Measurements from ENCODE around the gene AKAIN1.

The AKAIN1 gene

GRCh38 chr18:5197032-5197434 is at the start of gene AKAIN1:
Gene AKAIN1 (minus strand): TSS chr18:5197257. CDS start chr18:5197053, 204 bp downstream.
- DNase-seq (ENCODE audit: low read depth), result peak; percentile 4

DNA sequence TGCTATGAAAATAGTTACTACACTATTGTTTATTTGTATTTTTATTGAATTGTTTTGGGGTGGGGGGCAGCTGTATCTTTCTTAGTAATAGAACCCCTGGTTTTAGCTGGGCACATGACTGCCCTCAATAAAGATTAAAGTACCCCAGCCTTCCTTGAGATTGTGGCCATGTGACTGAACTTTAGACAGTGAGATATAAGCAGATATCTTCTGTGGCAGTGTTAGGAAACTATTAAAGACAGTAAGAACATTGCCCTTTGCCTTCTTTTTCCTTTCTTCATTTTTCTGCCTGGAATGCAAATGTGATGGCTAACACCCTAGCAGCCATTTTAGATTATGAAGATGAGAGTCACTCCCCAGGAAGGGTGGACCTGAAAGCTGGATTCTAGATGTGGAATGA is 47.9 kb upstream of the AKAIN1 start:
- DNase-seq (ENCODE audit: low read depth), result no peak

DNA sequence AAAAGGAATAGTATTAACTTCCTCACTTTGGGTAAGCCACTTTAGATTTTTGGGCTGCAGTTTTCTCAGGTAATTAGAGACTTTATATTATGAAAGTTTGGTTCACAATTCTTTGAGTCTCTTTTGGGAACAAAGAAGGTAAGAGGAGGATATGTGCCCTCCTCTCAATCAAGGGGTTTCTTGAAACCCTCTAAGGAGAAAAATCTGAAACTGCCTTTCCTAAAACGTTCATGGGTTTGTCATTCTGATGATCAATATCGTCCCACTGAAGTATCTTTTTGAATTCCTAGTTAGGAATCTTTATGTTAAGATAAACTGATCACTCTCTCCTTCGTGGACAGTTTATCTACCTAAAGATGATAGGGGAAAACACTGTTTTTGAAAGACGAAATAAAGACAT is 42.4 kb upstream of the AKAIN1 start:
- DNase-seq (ENCODE audit: low read depth), result no peak

DNA sequence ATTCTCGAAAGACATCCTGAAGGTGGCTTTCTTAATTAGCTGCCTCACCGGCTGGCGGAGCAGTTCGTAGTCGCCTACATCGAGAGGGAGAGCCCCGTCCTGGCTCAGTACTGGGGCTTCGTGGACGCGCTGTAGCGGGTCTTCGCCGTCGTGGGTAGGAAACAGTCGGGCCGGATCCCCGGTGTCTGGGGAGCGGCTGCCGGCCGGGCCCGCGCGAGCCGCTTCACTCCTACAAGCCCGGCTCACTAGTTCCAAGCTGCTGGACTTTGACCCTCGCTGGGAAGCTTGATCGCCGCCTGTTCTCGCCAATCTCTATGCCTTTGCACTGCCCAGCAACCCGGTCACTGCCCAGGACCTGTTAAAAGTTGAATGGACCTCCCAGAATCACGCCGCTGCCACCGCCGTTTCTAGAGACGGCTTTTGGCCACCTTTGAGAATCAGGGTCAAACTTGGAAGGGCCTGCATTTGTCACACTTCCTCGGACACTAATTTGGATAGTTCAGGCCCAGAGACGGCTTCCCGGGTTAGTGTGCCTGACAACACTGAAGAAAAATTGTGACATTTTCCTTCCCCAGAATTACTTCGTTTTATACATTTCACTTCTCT is 41.4 kb upstream of the AKAIN1 start:
- DNase-seq (ENCODE audit: low read depth), result no peak

DNA sequence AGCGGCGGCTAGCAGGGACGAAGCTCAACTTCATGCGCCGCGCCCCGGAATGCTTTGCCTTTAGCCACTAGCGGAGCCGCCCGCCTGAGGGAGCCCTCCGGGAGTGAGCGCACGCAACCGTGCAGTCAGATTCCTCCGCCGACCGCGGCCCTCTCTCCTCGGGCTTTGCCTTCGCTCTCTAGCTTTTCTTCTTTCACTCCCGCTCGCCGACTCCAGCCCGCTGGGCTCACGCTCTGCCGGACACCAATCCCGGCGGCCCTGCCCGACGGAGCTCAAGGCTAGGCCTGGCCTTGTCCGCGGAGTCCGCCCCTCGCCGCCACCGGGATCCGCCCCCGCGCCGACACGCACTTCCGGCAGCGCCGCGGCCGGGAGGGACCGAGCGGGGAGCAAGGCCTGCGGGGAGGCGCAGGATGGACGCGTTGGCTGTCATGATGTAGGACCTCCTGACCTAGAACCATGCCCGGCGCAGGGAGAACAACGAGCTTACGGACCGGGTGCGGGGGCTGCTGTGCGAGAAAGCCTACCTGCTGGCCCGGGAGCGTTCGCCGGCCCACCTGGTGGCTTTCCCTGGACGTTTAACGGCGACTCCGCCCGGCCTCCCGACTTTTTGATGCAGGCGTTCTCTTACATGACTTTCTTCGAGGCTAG is 40.8 kb upstream of the AKAIN1 start:
- DNase-seq (ENCODE audit: low read depth), result peak; percentile 78

- DNase-seq (ENCODE audit: low read depth), result no peak
Measured at GRCh38 chr18:5237083-5237722, 40.1 kb upstream of the AKAIN1 start.

DNA sequence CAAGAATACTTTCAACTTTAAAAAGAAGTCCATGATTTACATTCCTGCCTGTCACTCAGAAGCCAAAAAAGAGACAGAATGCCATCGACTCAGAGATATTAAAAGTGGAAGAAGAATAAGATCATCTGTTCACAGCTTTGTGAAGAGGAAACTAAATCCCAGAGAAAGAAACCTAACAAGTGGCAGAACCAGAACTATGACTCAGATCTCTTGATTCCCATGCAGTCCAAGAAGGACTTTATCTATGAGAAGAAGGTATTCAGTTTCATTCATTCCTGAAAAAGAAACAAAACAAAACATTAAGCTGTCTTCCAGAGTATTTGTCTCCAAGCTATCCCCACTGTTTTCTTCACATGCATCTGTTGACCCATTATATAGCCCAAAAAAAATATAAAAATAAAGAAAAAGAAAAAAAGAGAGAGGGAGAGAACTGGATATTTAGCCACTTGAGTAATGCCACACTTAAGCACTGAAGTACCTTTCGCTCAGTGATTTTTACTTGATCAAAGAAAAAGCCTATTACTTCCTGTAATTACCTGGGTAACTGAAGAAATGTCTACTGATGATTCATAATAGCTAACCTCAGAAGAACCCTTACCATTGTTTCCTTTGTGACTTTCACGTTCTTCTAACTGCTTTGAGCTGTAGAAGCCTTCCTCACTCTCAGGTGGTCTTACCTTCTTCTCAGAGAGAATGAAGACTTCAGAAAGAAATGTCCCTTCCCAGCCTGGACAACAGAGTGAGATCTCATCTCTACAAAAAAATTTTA is 17.7 kb upstream of the AKAIN1 start:
- DNase-seq (ENCODE audit: low read depth), result no peak

- no peak for DNase-seq (ENCODE audit: low read depth)
Measured at GRCh38 chr18:5207471-5208150, 10.6 kb upstream of the AKAIN1 start.

GRCh38 chr18:5198311-5198710 is 1.3 kb upstream of the AKAIN1 start:
- no peak for DNase-seq (ENCODE audit: low read depth)

DNA sequence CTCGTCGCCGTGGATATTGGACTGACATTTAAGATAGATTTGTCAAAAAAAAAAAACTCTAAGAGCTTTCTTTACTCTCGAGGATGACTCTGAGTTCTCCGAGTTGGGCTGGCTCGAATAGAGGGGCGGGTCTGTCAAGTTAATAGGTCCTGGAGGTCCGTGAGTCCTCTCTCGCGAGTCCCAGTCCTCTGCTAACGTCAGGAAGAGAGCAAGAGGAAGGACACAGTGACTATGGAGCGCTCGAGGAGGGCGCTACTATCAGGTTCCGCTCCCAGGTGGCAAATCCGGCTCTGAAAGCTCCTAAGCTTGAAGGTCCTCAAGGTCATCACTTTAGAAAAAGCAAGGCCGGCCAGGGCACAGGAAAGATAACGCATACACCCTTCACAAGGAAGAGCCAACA is 404 bp upstream of the AKAIN1 start:
- no peak for DNase-seq (ENCODE audit: low read depth)

GRCh38 chr18:5196253-5197031 is 615 bp downstream of the AKAIN1 start:
- DNase-seq (ENCODE audit: low read depth), result no peak

DNA sequence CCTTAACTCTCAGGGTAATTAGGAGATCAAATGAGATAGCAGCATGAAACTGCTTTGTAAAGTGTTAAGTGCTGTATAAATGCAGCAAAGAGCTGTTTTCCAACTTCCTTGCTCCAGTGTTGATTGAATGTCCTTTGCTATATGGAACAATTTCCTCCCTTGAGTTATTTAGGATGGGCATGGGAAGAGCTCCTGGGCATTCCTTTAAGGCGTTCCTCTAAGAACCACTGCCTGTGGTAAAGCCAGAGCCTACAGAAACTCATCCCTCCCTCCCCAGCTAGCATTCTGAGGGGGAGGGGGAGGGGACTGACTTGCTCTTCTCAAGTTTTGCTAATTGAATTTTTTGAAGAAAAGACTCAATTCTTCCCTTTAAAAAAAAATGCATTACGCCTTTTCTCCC is 1.4 kb downstream of the AKAIN1 start:
- DNase-seq (ENCODE audit: low read depth), result no peak

- no peak for DNase-seq (ENCODE audit: low read depth)
Measured at GRCh38 chr18:5180254-5180653, 16.8 kb downstream of the AKAIN1 start.

DNA sequence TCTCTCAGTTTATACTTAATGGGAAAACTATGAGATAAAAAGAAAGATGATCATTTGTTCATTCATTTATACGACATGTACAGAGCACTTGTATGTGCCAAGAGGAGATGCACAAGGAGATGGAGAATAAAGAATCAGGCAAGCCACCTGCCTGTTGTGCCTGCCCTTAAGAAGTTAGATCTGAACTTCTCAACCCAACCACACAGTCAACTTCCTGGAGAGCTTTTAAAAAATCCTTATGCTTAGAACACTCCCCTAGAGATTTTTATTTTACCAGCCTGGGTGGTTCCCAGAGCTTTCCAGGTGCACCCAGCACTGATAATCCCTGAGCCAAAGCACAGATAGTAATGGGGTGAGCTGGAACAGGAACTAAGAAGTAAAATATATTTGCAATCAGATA is 18.5 kb downstream of the AKAIN1 start:
- DNase-seq (ENCODE audit: low read depth), result no peak

- DNase-seq (ENCODE audit: low read depth), result no peak
Measured at GRCh38 chr18:5175378-5175777, 21.7 kb downstream of the AKAIN1 start.

DNA sequence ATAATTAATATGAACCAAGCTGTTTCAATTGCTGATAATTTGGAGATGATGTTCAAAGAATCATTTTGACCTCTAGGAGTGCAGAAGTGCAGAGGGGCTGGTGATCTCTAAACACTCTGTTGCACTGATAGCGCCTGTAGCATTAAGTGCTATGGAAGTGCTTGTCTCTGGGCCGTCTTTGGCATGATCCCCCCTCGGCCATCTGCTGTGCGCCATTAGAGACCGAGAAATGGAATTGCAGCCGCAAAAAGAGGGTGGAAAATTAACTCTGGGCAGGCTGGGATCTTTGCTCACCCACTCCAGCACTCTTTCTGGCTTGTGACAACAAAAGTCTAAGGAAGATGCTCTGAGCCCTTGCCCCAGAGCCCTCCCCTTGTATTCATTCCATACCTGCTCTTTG is 23.4 kb downstream of the AKAIN1 start:
- DNase-seq (ENCODE audit: low read depth), result no peak

- DNase-seq (ENCODE audit: low read depth), result no peak
Measured at GRCh38 chr18:5173236-5173635, 23.8 kb downstream of the AKAIN1 start.

DNA sequence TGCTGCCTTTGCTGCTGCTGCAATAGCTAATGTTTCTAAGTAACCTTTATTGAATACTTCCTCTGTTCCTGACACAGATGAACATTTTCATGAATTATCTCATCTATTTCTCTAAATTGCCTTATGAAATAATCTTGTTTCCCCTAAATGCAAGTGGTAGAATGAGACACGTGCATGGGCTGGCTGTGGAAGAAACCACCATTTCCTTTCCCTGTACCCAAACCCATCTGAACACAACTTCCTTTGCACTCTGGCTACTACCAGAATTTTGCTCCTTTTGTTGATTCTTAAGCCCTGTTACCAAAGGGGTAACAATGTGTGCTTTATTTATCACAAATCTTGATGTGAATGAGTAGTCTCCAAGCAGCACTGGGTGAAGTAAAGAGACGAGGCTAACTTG is 29.2 kb downstream of the AKAIN1 start:
- no peak for DNase-seq (ENCODE audit: low read depth)

- no peak for DNase-seq (ENCODE audit: low read depth)
Measured at GRCh38 chr18:5166606-5167280, 30.3 kb downstream of the AKAIN1 start.

GRCh38 chr18:5164903-5165302 is 32.2 kb downstream of the AKAIN1 start:
- DNase-seq (ENCODE audit: low read depth), result no peak

DNA sequence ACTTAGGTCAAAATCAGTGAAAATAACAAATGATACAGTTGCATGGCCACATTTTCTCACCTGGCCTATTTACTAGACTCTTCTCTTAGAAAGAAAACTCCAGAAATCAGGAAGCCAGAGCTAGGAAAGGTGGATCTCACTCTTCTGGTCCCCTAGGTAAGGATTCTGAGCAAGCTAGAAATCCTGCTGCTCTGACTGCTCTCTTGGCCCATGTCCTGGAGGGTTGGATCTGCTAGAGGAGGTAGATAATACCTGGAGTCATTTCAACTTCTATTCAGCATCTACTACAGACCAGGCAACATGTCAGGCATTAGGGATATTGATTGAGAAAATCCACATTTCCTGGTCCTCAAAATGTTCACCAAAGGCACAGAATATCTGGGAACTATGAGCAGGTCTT is 34.9 kb downstream of the AKAIN1 start:
- no peak for DNase-seq (ENCODE audit: low read depth)
